ENCODE data around the gene SUPT4H1.

Gene SUPT4H1

DNA sequence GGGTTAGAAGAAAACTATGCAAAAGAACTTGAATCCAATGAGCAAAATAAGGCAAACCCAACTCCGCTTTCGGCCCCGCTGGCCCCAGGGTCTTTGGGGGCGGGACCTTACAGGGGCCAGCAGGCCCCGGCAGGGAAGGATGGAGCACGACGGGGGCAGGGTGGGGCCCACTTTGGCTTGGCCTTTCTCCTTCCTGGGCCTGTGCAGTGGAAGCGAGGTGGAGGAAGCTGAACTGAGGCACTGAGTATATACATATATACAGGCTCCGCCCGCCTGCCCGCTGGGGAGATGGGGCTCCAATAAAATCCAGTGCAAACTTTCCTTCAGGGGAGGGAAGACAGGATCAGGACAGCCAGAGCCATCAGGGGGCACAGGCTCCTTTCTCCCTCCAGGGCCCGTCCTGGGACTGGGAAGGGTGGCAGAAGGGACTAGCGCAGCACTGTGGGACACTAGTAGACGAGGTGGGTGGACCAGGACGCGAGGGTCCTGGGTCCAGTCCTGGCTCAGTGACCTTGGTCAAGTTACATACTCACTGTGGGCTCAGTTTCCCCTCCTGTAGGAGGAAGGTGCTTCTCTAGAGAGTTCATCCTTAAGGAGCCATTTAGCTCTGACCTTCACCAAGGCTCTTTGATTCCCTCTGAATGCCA, 50.4 kb downstream of the SUPT4H1 start:
- H3K36me3 Mint-ChIP-seq (ENCODE audit: low read depth): peaks cover 19% of the 10 kb centered on the region
- H3K27ac Mint-ChIP-seq: no peak overlapping the region
- no peaks in the 10 kb centered on the region for H3K9me3 Mint-ChIP-seq
- no peaks in the 10 kb centered on the region for H3K27me3 Mint-ChIP-seq
- no peak for DNase-seq
- H3K4me1 Mint-ChIP-seq (ENCODE audit: low read depth): peaks cover 3% of the 10 kb centered on the region
- no peak overlapping the region for H3K4me3 Mint-ChIP-seq

DNA sequence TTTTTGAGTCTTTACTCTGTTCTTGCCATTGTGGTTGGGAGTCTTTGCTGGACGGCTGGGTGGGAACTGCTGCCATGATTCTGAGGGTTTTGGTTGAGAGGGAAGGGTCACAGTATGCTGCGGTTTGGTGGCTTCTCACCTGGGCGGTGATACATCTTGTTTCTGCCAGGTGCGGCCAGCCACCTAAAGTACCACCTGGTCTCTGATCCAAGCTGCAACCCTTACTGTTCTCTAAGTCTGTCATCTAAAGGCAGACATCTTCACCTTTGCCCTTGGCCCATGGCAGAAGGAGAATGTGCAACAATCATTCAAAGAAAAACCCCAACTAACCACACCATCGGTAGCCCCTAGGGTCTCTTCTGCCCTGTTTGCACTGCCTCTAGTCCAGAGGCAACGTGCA, 51.7 kb downstream of the SUPT4H1 start:
- H3K27ac Mint-ChIP-seq: no peak overlapping the region
- H3K36me3 Mint-ChIP-seq (ENCODE audit: low read depth): peaks cover 17% of the 10 kb centered on the region
- no peaks in the 10 kb centered on the region for H3K9me3 Mint-ChIP-seq
- no peak for DNase-seq
- H3K4me3 Mint-ChIP-seq: no peak overlapping the region
- peaks cover 3% of the 10 kb centered on the region for H3K4me1 Mint-ChIP-seq (ENCODE audit: low read depth)
- H3K27me3 Mint-ChIP-seq: no peaks in the 10 kb centered on the region

Measured in activated T-cell treated with anti-CD3 and anti-CD28 coated beads, Interleukin-2, amount 50 U/mL, for 24 hours (primary cell).